Measurements from ENCODE around the gene GALNT15.

DNA sequence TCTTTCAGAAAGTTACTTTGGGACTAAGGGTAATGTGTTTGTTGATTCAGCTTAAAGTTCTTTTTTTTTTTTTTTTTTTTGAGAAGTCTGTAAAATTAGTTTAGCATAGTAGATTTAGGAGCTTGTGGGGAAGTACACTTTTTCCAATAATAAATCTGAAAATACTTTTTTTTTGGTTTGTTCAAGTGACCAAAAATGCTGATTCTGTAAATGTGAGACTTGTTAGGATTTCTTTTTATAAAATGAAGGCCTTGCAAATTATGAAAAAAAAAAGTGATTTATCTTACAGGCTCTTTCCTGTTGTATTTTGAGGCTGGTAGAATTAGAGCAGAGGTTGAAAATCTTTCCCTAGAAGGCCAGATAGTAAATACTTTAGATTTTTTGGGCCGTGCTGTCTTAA is 98.1 kb downstream of the GALNT15 start:
- no peak for TF ChIP-seq EZH2 (IDR thresholded peaks at IDR 0.05; ENCODE audit: borderline replicate concordance, low read depth, low read length, severe bottlenecking)
- TF ChIP-seq, protein P1, sequence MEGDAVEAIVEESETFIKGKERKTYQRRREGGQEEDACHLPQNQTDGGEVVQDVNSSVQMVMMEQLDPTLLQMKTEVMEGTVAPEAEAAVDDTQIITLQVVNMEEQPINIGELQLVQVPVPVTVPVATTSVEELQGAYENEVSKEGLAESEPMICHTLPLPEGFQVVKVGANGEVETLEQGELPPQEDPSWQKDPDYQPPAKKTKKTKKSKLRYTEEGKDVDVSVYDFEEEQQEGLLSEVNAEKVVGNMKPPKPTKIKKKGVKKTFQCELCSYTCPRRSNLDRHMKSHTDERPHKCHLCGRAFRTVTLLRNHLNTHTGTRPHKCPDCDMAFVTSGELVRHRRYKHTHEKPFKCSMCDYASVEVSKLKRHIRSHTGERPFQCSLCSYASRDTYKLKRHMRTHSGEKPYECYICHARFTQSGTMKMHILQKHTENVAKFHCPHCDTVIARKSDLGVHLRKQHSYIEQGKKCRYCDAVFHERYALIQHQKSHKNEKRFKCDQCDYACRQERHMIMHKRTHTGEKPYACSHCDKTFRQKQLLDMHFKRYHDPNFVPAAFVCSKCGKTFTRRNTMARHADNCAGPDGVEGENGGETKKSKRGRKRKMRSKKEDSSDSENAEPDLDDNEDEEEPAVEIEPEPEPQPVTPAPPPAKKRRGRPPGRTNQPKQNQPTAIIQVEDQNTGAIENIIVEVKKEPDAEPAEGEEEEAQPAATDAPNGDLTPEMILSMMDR (IDR thresholded peaks at IDR 0.05; ENCODE audit: borderline replicate concordance, extremely low read depth, low read length, poor library complexity, severe bottlenecking) = no peak
